ENCODE measurements around the gene WDR5. TPM values are rescaled to one million over a fixed set of nuclear protein-coding genes. Genes with fewer than 3 reads are reported as not detected.

WDR5 gene
- total and polyA plus RNA-seq, 4 donors: 15.7 to 27.3 (median 21.6) TPM

DNA sequence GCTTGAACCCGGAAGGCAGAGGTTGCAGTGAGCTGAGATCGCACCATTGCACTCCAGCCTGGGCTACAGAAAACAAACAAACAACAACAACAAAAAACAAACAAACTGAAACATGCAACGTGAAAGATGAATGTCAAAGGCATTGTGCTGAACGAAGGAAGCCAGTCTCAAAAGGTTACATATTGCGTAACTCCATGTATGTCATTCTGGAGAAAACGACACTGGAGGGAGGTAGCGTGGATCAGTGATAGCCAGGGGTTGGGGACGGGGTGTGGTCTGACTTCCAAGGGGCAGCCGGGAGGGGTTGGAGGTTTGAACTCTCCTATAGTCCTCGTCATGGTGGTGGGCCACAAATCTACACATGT lies 12.1 kb upstream of the WDR5 start:
- no peak for DNase-seq
- Histone ChIP-seq H3K9ac (ENCODE audit: insufficient read depth in 1 of 2, low read length in 2 of 2) (no peak overlapping the region), H3K27me3 (ENCODE audit: control insufficient read depth in 3 of 3, insufficient read depth in 3 of 3, low read length in 2 of 3) (no peaks in the 10 kb centered on the region), H3K9me3 (ENCODE audit: control insufficient read depth in 4 of 4, insufficient read depth in 3 of 4, low read length in 3 of 4) (no peaks in the 10 kb centered on the region), H3K36me3 (ENCODE audit: control insufficient read depth in 4 of 4, insufficient read depth in 4 of 4, low read length in 4 of 4) (no peaks in the 10 kb centered on the region), H3K4me3 (no peak overlapping the region), H3K27ac (ENCODE audit: low read depth in 1 of 2, low read length in 1 of 2) (no peak overlapping the region), H3K4me1 (ENCODE audit: control insufficient read depth in 5 of 5, insufficient read depth in 5 of 5, low read length in 5 of 5) (no peaks in the 10 kb centered on the region)
- TF ChIP-seq, protein P1, sequence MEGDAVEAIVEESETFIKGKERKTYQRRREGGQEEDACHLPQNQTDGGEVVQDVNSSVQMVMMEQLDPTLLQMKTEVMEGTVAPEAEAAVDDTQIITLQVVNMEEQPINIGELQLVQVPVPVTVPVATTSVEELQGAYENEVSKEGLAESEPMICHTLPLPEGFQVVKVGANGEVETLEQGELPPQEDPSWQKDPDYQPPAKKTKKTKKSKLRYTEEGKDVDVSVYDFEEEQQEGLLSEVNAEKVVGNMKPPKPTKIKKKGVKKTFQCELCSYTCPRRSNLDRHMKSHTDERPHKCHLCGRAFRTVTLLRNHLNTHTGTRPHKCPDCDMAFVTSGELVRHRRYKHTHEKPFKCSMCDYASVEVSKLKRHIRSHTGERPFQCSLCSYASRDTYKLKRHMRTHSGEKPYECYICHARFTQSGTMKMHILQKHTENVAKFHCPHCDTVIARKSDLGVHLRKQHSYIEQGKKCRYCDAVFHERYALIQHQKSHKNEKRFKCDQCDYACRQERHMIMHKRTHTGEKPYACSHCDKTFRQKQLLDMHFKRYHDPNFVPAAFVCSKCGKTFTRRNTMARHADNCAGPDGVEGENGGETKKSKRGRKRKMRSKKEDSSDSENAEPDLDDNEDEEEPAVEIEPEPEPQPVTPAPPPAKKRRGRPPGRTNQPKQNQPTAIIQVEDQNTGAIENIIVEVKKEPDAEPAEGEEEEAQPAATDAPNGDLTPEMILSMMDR (IDR thresholded peaks at IDR 0.05; ENCODE audit: control extremely low read depth, extremely low read depth): no peak
- ATAC-seq (ENCODE audit: insufficient read depth, low FRiP score): no peak
- WGBS, 2 donors: 50 to 63% methylated on average over 10 of the region's 10 CpGs

- peak in 2 of 3 donors; percentile 38 to 43 for DNase-seq
- 67 to 76% methylated on average over 16 of the region's 16 CpGs for WGBS, 2 donors
- Histone ChIP-seq H3K4me1 (ENCODE audit: control insufficient read depth in 5 of 5, insufficient read depth in 5 of 5, low read length in 5 of 5) (no peaks in the 10 kb centered on the region), H3K27me3 (ENCODE audit: control insufficient read depth in 3 of 3, insufficient read depth in 3 of 3, low read length in 2 of 3) (no peaks in the 10 kb centered on the region), H3K4me3 (no peak overlapping the region), H3K27ac (ENCODE audit: low read depth in 1 of 2, low read length in 1 of 2) (no peak overlapping the region), H3K36me3 (ENCODE audit: control insufficient read depth in 4 of 4, insufficient read depth in 4 of 4, low read length in 4 of 4) (no peaks in the 10 kb centered on the region), H3K9me3 (ENCODE audit: control insufficient read depth in 4 of 4, insufficient read depth in 3 of 4, low read length in 3 of 4) (no peaks in the 10 kb centered on the region), H3K9ac (ENCODE audit: insufficient read depth in 1 of 2, low read length in 2 of 2) (no peak overlapping the region)
- no peak for ATAC-seq (ENCODE audit: insufficient read depth, low FRiP score)
- TF ChIP-seq, protein P1 (IDR thresholded peaks at IDR 0.05; ENCODE audit: control extremely low read depth, extremely low read depth): no peak
These were observed 10.3 kb upstream of the WDR5 start for GRCh38 chr9:134125413-134126095.

DNA sequence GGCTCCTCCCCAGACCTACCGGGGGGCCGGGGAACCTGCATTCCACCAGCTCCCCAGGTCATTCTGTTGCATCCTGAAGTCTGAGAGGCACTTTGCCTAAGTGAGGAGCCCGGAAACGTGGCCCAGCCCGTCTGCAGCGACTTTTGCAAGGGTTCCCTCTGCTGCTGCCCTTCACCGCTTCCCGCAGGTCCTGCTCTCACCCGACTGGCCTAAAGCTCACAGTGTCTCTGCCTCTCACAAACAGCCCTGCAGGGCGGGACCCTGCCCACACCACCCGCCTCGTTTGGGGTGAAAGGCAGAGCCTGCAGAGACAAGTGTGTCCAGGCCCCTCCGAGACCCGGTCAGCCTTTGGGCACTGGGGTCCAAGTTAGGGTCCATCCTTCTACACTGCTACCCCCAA lies 9.5 kb upstream of the WDR5 start:
- no peaks in the 10 kb centered on the region for H3K36me3 ChIP-seq (ENCODE audit: control insufficient read depth in 4 of 4, insufficient read depth in 4 of 4, low read length in 4 of 4)
- ATAC-seq (ENCODE audit: insufficient read depth, low FRiP score) (no peak), DNase-seq (no peak)
- peaks cover 0 to 6% (median 0%) of the 10 kb centered on the region in 5 donors for H3K4me1 ChIP-seq (ENCODE audit: control insufficient read depth in 5 of 5, insufficient read depth in 5 of 5, low read length in 5 of 5)
- no peak overlapping the region for H3K4me3 ChIP-seq
- WGBS, 2 donors: 79 to 83% methylated on average over 14 of the region's 14 CpGs
- TF ChIP-seq, protein P1 (IDR thresholded peaks at IDR 0.05; ENCODE audit: control extremely low read depth, extremely low read depth): no peak
- no peak overlapping the region for H3K27ac ChIP-seq (ENCODE audit: low read depth in 1 of 2, low read length in 1 of 2)
- no peaks in the 10 kb centered on the region for H3K9me3 ChIP-seq (ENCODE audit: control insufficient read depth in 4 of 4, insufficient read depth in 3 of 4, low read length in 3 of 4)
- no peak overlapping the region for H3K9ac ChIP-seq (ENCODE audit: insufficient read depth in 1 of 2, low read length in 2 of 2)
- H3K27me3 ChIP-seq (ENCODE audit: control insufficient read depth in 3 of 3, insufficient read depth in 3 of 3, low read length in 2 of 3): no peaks in the 10 kb centered on the region
